GM23338 (cell line): ENCODE results near the gene ERI3. TPM values are rescaled to one million over a fixed set of nuclear protein-coding genes. Genes with fewer than 3 reads are reported as not detected.
A peak's percentile ranks its signal among the peaks of the same experiment; 100 is the strongest.

Experiments
- ATAC-seq: fragments of 200-7000 bp; cut with Tn5 transposase; 3 replicates; pipeline ENCODE4 v1.9.1; 2020
- DNase-seq: peaks from one replicate; pipeline ENCODE4 v3.0.0-alpha.2; 2015; ENCODE audit warnings: low spot score
- H2AFZ ChIP-seq: fragments of 200-600 bp; sonication (generic); 2 replicates; pipeline ENCODE4 v1.8.0; 2016; ENCODE audit warnings: antibody characterized with exemption, mild to moderate bottlenecking, moderate library complexity
- H3F3A ChIP-seq: fragments of 200-600 bp; sonication (generic); replicated peaks from 2 replicates; pipeline ENCODE4 v1.8.0; 2017; ENCODE audit warnings: antibody characterized with exemption, mixed run types, low read depth
- H3K27ac ChIP-seq: fragments of 200-600 bp; sonication (generic); 2 replicates; pipeline ENCODE4 v1.6.1; 2016; ENCODE audit warnings: low read depth
- H3K27me3 ChIP-seq: fragments of 200-600 bp; sonication (generic); 2 replicates; pipeline ENCODE4 v1.8.0; 2016; ENCODE audit warnings: mild to moderate bottlenecking, mixed run types, moderate library complexity; ENCODE audit not compliant: insufficient read depth
- H3K36me3 ChIP-seq: fragments of 200-600 bp; sonication (generic); 2 replicates; pipeline ENCODE4 v1.8.0; 2016; ENCODE audit warnings: mild to moderate bottlenecking; ENCODE audit not compliant: insufficient read depth
- H3K4me1 ChIP-seq: fragments of 200-600 bp; sonication (generic); 2 replicates; pipeline ENCODE4 v1.8.0; 2016; ENCODE audit warnings: mild to moderate bottlenecking, moderate library complexity; ENCODE audit not compliant: insufficient read depth
- H3K4me2 ChIP-seq: fragments of 200-600 bp; sonication (generic); 2 replicates; pipeline ENCODE4 v1.7.1; 2017; ENCODE audit warnings: mixed run types
- H3K4me3 ChIP-seq: fragments of 200-600 bp; sonication (generic); 2 replicates; pipeline ENCODE4 v1.6.1; 2016; ENCODE audit warnings: mixed run types
- H3K79me2 ChIP-seq: fragments of 200-600 bp; sonication (generic); replicated peaks from 2 replicates; pipeline ENCODE4 v1.8.0; 2017; ENCODE audit warnings: mild to moderate bottlenecking; ENCODE audit not compliant: insufficient read depth
- H3K9me2 ChIP-seq: fragments of 200-600 bp; sonication (generic); 2 replicates; pipeline ENCODE4 v1.8.0; 2017; ENCODE audit not compliant: insufficient read depth
- H4K20me1 ChIP-seq: fragments of 200-600 bp; sonication (generic); replicated peaks from 2 replicates; pipeline ENCODE4 v1.8.0; 2017; ENCODE audit warnings: mild to moderate bottlenecking; ENCODE audit not compliant: insufficient read depth
- H3K27ac Mint-ChIP-seq: 2 replicates; pipeline ENCODE4 v1.8.0; 2020; ENCODE audit warnings: inconsistent platforms, mild to moderate bottlenecking, moderate library complexity, mixed read lengths
- H3K27me3 Mint-ChIP-seq: 3 replicates; pipeline ENCODE4 v1.8.0; 2022; ENCODE audit warnings: low read depth, mild to moderate bottlenecking, moderate library complexity, mixed read lengths, inconsistent platforms; ENCODE audit not compliant: insufficient read depth, poor library complexity
- H3K36me3 Mint-ChIP-seq: 3 replicates; pipeline ENCODE4 v1.8.0; 2021; ENCODE audit warnings: low read depth, mild to moderate bottlenecking, inconsistent platforms, moderate library complexity, mixed read lengths
- H3K4me1 Mint-ChIP-seq: 3 replicates; pipeline ENCODE4 v1.8.0; 2020; ENCODE audit warnings: mild to moderate bottlenecking, inconsistent platforms, mixed read lengths
- H3K4me3 Mint-ChIP-seq: 3 replicates; pipeline ENCODE4 v1.8.0; 2021; ENCODE audit warnings: moderate library complexity, mild to moderate bottlenecking, inconsistent platforms, mixed read lengths
- H3K9me3 Mint-ChIP-seq: 3 replicates; pipeline ENCODE4 v1.8.0; 2020; ENCODE audit warnings: moderate library complexity, mild to moderate bottlenecking, inconsistent platforms, mixed read lengths
- CREB1 ChIP-seq: fragments of 250-450 bp; sonication (Bioruptor Pico); IDR thresholded peaks from 2 replicates; pipeline ENCODE4 v1.5.0; 2020; ENCODE audit warnings: low read depth, mild to moderate bottlenecking, moderate library complexity
- EZH2 ChIP-seq: fragments of 200-600 bp; sonication (generic); IDR thresholded peaks from one replicate; pipeline ENCODE4 v1.8.0; 2017; ENCODE audit warnings: antibody characterized with exemption, mild to moderate bottlenecking, low read depth; ENCODE audit not compliant: unreplicated experiment
- EZH2phosphoT487 ChIP-seq: fragments of 200-600 bp; sonication (generic); IDR thresholded peaks from one replicate; pipeline ENCODE4 v1.8.1; 2018; ENCODE audit warnings: antibody characterized with exemption; ENCODE audit not compliant: unreplicated experiment
- POLR2AphosphoS5 ChIP-seq: IDR thresholded peaks from 2 replicates; pipeline ENCODE4 v1.6.1; 2016; ENCODE audit warnings: antibody characterized with exemption, low read depth
- polyA plus RNA-seq: library from polyadenylated mRNA; unstranded; fragments of >200 nt; fragmentation: Nextera tagmentation; extraction: Ambion mirVana; gene quantifications from 2 replicates; pipeline ENCODE4 v1.2.1, GENCODE V29; 2016
- total RNA-seq: library from RNA; depleted of rRNA; stranded (reverse); fragments of >200 nt; shearing (Covaris generic); gene quantifications from 2 replicates; pipeline ENCODE4 v1.2.3, GENCODE V29; 2014
- TF ChIP-seq, protein P1 (sequence below): fragments of 250-450 bp; sonication (Bioruptor Pico); IDR thresholded peaks from 2 replicates; pipeline ENCODE4 v1.5.0; 2020; ENCODE audit warnings: mild to moderate bottlenecking, moderate library complexity
- TF ChIP-seq, protein P2 (sequence below), 2 experiments: fragments of 200-600 bp in 1 of 2; sonication (generic) in 1 of 2; conservative IDR thresholded peaks; 2 replicates each; pipeline versions ENCODE4 v1.5.1 to v1.6.1; 2016 to 2017; ENCODE audit warnings: antibody characterized with exemption in 2 of 2, low read depth in 2 of 2, mild to moderate bottlenecking in 2 of 2, moderate library complexity in 1 of 2

ERI3 gene
- total and polyA plus RNA-seq, 2 experiments from 2014 or later = 63.0 to 70.1 TPM

DNA sequence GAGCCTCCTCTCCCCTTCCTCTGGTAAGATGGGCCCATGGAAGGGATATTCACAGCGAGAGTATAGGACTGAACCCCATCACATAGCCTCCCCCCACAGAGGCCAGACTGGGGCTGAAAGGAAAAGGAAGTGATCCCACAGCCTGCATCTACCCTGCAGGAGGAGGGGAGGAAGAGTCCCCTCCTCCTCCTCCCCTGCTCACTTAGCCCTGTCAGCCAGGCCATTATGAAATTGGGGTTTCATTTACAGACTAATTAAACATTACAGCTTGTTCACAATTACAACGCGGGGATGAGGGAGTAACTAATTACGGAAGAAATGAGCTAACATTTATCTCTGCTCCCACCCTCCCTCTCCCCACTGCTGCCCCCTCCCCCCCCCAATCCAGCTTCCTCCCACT lies 116.4 kb downstream of the ERI3 start (continued):
- TF ChIP-seq, protein P1, sequence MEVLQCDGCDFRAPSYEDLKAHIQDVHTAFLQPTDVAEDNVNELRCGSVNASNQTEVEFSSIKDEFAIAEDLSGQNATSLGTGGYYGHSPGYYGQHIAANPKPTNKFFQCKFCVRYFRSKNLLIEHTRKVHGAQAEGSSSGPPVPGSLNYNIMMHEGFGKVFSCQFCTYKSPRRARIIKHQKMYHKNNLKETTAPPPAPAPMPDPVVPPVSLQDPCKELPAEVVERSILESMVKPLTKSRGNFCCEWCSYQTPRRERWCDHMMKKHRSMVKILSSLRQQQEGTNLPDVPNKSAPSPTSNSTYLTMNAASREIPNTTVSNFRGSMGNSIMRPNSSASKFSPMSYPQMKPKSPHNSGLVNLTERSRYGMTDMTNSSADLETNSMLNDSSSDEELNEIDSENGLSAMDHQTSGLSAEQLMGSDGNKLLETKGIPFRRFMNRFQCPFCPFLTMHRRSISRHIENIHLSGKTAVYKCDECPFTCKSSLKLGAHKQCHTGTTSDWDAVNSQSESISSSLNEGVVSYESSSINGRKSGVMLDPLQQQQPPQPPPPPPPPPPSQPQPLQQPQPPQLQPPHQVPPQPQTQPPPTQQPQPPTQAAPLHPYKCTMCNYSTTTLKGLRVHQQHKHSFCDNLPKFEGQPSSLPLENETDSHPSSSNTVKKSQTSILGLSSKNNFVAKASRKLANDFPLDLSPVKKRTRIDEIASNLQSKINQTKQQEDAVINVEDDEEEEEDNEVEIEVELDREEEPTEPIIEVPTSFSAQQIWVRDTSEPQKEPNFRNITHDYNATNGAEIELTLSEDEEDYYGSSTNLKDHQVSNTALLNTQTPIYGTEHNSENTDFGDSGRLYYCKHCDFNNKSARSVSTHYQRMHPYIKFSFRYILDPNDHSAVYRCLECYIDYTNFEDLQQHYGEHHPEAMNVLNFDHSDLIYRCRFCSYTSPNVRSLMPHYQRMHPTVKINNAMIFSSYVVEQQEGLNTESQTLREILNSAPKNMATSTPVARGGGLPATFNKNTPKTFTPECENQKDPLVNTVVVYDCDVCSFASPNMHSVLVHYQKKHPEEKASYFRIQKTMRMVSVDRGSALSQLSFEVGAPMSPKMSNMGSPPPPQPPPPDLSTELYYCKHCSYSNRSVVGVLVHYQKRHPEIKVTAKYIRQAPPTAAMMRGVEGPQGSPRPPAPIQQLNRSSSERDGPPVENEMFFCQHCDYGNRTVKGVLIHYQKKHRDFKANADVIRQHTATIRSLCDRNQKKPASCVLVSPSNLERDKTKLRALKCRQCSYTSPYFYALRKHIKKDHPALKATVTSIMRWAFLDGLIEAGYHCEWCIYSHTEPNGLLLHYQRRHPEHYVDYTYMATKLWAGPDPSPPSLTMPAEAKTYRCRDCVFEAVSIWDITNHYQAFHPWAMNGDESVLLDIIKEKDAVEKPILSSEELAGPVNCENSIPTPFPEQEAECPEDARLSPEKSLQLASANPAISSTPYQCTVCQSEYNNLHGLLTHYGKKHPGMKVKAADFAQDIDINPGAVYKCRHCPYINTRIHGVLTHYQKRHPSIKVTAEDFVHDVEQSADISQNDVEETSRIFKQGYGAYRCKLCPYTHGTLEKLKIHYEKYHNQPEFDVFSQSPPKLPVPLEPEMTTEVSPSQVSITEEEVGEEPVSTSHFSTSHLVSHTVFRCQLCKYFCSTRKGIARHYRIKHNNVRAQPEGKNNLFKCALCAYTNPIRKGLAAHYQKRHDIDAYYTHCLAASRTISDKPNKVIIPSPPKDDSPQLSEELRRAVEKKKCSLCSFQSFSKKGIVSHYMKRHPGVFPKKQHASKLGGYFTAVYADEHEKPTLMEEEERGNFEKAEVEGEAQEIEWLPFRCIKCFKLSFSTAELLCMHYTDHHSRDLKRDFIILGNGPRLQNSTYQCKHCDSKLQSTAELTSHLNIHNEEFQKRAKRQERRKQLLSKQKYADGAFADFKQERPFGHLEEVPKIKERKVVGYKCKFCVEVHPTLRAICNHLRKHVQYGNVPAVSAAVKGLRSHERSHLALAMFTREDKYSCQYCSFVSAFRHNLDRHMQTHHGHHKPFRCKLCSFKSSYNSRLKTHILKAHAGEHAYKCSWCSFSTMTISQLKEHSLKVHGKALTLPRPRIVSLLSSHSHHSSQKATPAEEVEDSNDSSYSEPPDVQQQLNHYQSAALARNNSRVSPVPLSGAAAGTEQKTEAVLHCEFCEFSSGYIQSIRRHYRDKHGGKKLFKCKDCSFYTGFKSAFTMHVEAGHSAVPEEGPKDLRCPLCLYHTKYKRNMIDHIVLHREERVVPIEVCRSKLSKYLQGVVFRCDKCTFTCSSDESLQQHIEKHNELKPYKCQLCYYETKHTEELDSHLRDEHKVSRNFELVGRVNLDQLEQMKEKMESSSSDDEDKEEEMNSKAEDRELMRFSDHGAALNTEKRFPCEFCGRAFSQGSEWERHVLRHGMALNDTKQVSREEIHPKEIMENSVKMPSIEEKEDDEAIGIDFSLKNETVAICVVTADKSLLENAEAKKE (CRISPR knock-in tag) = no peak

DNA sequence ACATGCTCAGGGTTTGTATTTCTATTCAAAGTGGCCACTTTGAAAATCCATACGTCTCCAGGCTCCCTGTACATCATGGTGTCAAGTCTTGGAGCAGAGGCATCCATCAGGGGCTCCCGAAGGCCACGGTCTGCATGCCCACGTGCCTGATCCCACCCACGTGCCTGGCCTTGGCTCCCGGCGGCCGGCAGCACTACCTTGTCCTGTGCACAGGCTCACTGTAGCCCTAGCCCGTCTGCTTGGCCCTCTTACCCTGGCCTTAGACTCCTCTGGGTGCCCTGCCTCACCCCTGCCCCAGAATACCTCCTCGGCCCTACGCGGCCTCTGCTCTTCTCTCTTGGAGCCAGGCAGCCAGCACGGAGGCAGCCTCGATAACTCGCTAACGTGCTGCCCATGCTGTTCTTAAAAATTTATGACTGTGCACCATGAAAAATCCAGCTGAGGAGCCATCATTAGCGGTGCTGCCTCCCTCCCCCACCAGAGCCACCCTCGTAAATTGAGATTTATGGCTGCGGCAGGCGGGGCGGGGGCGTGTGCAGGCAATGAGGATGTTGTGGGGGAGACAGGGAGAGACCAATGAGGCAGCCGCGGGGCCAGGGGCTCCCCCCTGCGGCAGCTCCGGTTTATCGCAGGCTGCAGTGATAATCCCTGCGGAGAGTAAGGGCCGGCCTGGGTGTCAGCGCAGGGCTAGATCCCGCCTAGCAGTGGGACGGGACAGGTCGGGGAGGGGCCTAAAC lies 117.2 kb downstream of the ERI3 start:
- TF ChIP-seq, protein P2, sequence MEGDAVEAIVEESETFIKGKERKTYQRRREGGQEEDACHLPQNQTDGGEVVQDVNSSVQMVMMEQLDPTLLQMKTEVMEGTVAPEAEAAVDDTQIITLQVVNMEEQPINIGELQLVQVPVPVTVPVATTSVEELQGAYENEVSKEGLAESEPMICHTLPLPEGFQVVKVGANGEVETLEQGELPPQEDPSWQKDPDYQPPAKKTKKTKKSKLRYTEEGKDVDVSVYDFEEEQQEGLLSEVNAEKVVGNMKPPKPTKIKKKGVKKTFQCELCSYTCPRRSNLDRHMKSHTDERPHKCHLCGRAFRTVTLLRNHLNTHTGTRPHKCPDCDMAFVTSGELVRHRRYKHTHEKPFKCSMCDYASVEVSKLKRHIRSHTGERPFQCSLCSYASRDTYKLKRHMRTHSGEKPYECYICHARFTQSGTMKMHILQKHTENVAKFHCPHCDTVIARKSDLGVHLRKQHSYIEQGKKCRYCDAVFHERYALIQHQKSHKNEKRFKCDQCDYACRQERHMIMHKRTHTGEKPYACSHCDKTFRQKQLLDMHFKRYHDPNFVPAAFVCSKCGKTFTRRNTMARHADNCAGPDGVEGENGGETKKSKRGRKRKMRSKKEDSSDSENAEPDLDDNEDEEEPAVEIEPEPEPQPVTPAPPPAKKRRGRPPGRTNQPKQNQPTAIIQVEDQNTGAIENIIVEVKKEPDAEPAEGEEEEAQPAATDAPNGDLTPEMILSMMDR (conservative IDR thresholded peaks at IDR 0.05; ENCODE audit: low read depth in 2 of 2) = peak; percentile 75 to 77
- TF ChIP-seq POLR2AphosphoS5 (peak; percentile 16; the same call in 1 of the 2 replicates), EZH2 (no peak), CREB1 (CRISPR knock-in tag) (peak; percentile 48), EZH2phosphoT487 (no peak)
- no peak overlapping the region for H2AFZ ChIP-seq
- Mint-ChIP-seq H3K4me1 (peaks cover 29% of the 10 kb centered on the region), H3K36me3 (peaks cover 3% of the 10 kb centered on the region; the same call in 2 of the 3 replicates), H3K27me3 (peaks cover 5% of the 10 kb centered on the region), H3K9me3 (no peaks in the 10 kb centered on the region), H3K4me3 (0 out of 3 replicates have a peak overlapping the region, but pooled peaks have one; percentile 29), H3K27ac (peak overlapping the region; percentile 81; the same call in 1 of the 2 replicates)
- H3F3A ChIP-seq = no peaks in the 10 kb centered on the region
- no peaks in the 10 kb centered on the region for H3K27me3 ChIP-seq
- no peaks in the 10 kb centered on the region for H3K36me3 ChIP-seq
- peak overlapping the region; percentile 20; the same call in 1 of the 2 replicates for H3K4me3 ChIP-seq
- H3K4me2 ChIP-seq = peak overlapping the region; percentile 72
- H4K20me1 ChIP-seq = 0 out of 2 replicates have a peak, but pooled peaks cover 2% of the 10 kb centered on the region
- H3K79me2 ChIP-seq = no peaks in the 10 kb centered on the region
- peaks cover 9% of the 10 kb centered on the region; the same call in 1 of the 2 replicates for H3K4me1 ChIP-seq
- ATAC-seq (peak; percentile 96), DNase-seq (peak; percentile 93)
- no peak overlapping the region for H3K27ac ChIP-seq
- no peaks in the 10 kb centered on the region for H3K9me2 ChIP-seq
